ENCODE data around the gene MLNR. TPM values are rescaled to one million over a fixed set of nuclear protein-coding genes. Genes with fewer than 3 reads are reported as not detected.

The MLNR gene
- total RNA-seq = not detected
- long read RNA-seq = 0 reads

DNA sequence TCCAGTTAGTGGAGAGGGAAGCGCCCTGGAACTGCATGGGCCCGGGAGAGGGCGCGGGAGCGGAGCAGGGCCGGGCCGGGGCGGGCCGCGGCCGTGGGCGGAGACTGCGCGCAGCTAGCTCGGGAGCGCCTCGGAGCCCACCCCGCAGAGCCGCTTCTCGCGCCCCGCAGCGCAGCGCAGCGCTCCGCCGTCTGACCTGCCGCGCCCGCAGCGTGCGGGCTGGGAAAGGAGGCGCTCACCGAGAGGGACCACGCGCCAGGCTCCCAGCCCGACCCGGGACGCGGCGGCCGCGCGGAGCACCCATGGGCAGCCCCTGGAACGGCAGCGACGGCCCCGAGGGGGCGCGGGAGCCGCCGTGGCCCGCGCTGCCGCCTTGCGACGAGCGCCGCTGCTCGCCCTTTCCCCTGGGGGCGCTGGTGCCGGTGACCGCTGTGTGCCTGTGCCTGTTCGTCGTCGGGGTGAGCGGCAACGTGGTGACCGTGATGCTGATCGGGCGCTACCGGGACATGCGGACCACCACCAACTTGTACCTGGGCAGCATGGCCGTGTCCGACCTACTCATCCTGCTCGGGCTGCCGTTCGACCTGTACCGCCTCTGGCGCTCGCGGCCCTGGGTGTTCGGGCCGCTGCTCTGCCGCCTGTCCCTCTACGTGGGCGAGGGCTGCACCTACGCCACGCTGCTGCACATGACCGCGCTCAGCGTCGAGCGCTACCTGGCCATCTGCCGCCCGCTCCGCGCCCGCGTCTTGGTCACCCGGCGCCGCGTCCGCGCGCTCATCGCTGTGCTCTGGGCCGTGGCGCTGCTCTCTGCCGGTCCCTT lies at the start of gene MLNR:
Gene MLNR, plus strand, starts transcription at position 303 of the 820 bp plus-strand sequence. Its CDS starts 0 bp downstream, at position 303.
- DNase-seq (ENCODE audit: low spot score) = no peak
- intact Hi-C loops (cut with DNase I) = no loop called here

DNA sequence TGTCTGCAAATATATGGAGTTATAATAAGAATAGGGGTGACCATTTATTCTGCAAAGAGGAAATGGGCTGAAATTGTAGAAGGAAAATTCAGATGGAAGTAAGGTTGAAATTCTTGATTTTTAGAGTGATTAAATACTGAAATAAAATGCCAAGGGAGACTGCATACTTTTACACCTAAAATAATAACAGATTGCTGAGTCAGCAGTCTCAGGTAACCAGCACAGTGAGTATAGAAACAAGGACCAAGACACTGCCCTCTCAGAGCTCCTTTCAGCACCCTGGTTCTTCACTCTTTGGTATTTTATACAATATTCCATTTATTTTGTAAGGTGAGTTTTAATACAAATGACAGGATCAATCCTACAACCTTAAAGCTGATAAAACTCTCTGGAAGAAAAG lies 48.8 kb upstream of the MLNR start:
- intact Hi-C loops (cut with DNase I) = no loop called here

GRCh38 chr13:49183672-49184325 lies 36.3 kb upstream of the MLNR start:
- no peak for DNase-seq (ENCODE audit: low spot score)
- intact Hi-C loops (cut with DNase I) = no loop called here

More for the DNA sequence above, 48.8 kb upstream of the MLNR start:
- no peak for DNase-seq (ENCODE audit: low spot score)

GRCh38 chr13:49184621-49185020 lies 35.5 kb upstream of the MLNR start:
- no peak for DNase-seq (ENCODE audit: low spot score)
- intact Hi-C loops (cut with DNase I) = no loop called here

DNA sequence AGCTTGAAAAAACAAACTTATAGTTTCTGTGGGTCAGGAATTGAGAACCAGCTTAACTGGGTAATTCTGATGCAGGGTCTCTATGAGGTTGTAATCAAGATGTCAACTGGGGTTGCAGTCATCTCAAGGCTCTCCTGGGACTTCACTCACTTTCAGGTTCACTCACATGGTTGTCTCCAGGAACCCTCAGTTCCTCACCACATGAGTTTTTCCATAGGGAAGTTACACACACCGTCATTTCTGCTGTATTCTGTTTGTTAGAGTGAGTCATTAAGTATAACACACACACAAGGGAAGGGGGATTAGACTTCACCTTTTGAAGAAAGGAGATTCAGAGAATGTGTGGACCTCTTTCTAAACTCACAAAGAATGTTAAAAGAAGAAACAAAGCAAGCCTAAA lies 34.9 kb upstream of the MLNR start:
- no peak for DNase-seq (ENCODE audit: low spot score)
- intact Hi-C loops (cut with DNase I) = no loop called here

DNA sequence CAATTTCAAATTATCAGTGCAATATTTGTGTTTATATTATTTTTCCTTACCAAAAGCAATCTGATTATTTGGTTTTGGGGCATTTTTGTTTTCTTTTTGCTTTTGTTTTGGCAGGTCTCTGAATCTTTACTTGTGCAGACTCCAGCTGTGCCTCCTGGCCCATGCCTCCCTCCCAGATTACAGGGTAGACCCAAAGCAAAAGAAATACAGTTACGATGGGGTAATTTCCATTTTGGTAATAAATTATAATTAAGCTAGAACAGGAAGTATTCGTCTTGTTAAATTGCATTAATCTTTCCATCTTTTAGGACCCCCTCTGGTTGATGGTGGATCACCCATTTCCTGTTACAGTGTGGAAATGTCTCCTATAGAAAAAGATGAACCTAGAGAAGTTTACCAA lies 29.2 kb upstream of the MLNR start:
- intact Hi-C loops (cut with DNase I) = no loop called here
- no peak for DNase-seq (ENCODE audit: low spot score)

GRCh38 chr13:49206641-49207040 lies 13.5 kb upstream of the MLNR start:
- DNase-seq (ENCODE audit: low spot score) = no peak
- intact Hi-C loops (cut with DNase I) = no loop called here

GRCh38 chr13:49208619-49209018 lies 11.5 kb upstream of the MLNR start:
- intact Hi-C loops (cut with DNase I) = no loop called here

DNA sequence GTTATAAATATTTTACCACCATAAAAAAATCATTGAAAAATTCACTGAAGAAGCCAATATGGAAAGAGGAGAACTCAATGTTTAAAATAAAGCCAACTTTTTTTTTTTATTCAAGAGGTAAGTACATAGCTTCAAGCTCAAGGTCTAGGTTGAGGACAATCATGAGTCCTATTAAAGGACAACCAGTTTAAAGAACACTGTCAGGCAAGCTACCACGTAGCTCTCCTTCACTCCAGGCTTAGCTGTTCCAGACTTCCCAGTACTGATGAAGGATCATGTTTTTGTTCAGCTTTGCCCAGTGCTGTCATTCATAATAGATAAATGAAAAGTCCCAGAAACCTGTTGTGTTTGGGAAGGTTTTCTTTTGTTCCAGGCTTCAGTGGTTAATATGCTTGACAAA lies 10.0 kb upstream of the MLNR start:
- DNase-seq (ENCODE audit: low spot score) = no peak
- intact Hi-C loops (cut with DNase I) = no loop called here

More at GRCh38 chr13:49208619-49209018, 11.5 kb upstream of the MLNR start:
- DNase-seq (ENCODE audit: low spot score) = no peak

DNA sequence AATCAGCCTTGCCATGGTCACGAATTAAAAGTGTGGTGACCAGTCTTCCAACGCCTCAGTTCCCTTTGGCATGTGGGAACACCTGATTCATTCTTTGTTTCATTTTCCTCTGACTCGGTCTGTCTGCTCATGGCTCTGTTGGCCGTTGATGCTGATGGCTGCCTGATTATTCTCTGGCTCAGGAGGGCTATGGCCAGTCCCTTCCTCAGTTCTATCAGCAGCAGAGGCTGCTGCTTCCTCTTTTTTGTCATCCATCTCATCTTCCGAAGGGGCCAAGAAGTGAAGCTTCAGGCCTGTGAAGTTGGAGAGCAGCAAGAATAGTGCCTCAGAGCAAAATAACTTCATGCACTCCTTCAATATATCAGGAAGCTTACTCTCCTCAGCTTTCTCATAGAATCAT lies 9.5 kb upstream of the MLNR start:
- intact Hi-C loops (cut with DNase I) = no loop called here

DNA sequence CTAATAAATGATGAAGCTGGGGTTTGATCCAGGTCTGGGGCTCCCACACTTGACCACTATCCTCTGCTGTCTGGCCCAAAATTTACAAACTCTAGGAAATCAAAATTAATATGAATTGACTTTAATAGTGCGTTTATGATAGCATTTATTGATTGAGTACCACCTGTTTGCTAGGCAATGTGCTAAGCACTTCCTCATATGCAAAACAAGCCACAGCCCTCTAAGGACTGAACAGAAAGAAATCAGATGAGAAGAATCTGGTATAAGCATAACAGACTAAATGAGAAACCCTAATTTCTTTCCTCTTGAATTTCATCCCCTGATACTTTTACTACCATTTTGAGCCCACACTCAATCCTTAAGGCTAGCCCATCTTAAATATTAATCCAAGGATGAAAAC lies 6.6 kb upstream of the MLNR start:
- intact Hi-C loops (cut with DNase I) = no loop called here
- no peak for DNase-seq (ENCODE audit: low spot score)

More for the DNA sequence above, 9.5 kb upstream of the MLNR start:
- no peak for DNase-seq (ENCODE audit: low spot score)

GRCh38 chr13:49213997-49214916 lies 5.9 kb upstream of the MLNR start:
- no peak for DNase-seq (ENCODE audit: low spot score)
- intact Hi-C loops (cut with DNase I) = no loop called here

- DNase-seq (ENCODE audit: low spot score) = peak; percentile 88
Observed at GRCh38 chr13:49214917-49215376, 5.2 kb upstream of the MLNR start.

GRCh38 chr13:49216334-49216733 lies 3.8 kb upstream of the MLNR start:
- intact Hi-C loops (cut with DNase I) = no loop called here
- DNase-seq (ENCODE audit: low spot score) = no peak

More at GRCh38 chr13:49214917-49215376, 5.2 kb upstream of the MLNR start:
- intact Hi-C loops (cut with DNase I) = no loop called here

DNA sequence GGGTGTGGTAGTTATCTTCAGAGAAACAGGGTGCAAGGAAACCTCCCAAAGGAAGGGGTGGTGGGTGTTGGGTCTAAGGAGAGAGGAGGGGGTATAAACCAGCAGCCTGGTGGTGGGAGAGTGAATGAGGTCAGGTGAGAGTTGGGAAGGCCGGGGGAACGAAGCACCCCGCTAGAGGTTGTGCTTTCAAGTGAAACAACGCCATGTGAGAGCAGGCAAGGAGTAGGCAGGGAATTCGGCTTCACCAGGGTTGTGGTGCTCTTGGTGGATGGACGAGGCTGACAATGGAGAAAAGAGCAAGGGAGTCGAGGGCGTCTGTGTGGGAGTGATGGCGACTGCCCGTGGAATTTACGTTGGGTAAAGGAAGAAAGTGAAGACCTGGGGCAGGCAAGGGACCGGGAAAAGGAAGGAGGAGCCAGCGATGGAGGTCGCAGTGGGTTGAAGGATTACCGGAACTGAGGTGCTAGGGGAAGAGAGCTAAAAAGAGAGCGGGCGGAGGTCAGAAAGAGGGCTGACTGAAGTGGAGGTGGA lies 2.1 kb upstream of the MLNR start:
- intact Hi-C loops (cut with DNase I) = no loop called here
- no peak for DNase-seq (ENCODE audit: low spot score)

GRCh38 chr13:49218493-49219051 lies 1.6 kb upstream of the MLNR start:
- DNase-seq (ENCODE audit: low spot score) = no peak
- intact Hi-C loops (cut with DNase I) = no loop called here

DNA sequence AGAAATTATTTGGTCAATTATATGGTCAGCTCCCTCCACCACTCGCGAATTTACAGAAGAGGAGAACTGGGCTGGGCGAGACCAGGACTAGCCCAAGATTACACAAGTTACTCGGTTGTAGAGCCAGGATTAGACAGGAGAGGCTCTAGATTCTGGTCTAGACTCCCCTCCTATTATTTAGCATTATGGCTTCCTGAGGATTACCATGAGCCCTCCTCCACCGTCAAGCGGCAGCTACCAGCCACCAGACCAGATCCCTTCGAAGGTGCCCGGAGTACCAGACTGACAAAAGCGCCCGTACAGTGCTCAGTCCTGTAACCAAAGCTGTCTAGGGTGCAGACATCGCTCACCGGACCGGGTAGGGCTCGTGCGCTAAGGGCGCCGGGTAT lies 497 bp upstream of the MLNR start:
- intact Hi-C loops (cut with DNase I) = no loop called here
- DNase-seq (ENCODE audit: low spot score) = no peak

DNA sequence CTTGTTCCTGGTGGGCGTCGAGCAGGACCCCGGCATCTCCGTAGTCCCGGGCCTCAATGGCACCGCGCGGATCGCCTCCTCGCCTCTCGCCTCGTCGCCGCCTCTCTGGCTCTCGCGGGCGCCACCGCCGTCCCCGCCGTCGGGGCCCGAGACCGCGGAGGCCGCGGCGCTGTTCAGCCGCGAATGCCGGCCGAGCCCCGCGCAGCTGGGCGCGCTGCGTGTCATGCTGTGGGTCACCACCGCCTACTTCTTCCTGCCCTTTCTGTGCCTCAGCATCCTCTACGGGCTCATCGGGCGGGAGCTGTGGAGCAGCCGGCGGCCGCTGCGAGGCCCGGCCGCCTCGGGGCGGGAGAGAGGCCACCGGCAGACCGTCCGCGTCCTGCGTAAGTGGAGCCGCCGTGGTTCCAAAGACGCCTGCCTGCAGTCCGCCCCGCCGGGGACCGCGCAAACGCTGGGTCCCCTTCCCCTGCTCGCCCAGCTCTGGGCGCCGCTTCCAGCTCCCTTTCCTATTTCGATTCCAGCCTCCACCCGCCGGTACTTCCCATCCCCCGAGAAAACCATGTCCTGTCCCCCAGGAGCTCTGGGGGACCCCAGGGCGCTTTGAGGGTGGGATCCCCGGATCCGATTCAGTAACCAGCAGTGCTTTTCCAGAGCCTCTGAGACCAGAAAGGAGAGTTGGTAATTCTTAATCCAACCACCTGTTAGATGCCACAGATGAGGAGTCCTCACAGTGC lies 885 bp downstream of the MLNR start:
- intact Hi-C loops (cut with DNase I) = no loop called here
- DNase-seq (ENCODE audit: low spot score) = no peak

GRCh38 chr13:49221590-49221965 lies 1.4 kb downstream of the MLNR start:
- no peak for DNase-seq (ENCODE audit: low spot score)
- intact Hi-C loops (cut with DNase I) = no loop called here

Data from cardiac septum (tissue), 1 donor.